B cell (primary cell): ENCODE results near the gene SPAG7. TPM values are rescaled to one million over a fixed set of nuclear protein-coding genes. Genes with fewer than 3 reads are reported as not detected.

Experiments
- ATAC-seq: fragments of 200-7000 bp; cut with Tn5 transposase; one replicate; pipeline ENCODE4 v1.10.0; 2021; ENCODE audit warnings: low read depth, mild to moderate bottlenecking, moderate number of reproducible peaks, moderate library complexity
- CTCF ChIA-PET: fragments of 350-600 bp; sonication (Branson Sonifier 250); formaldehyde crosslinking; loops from one replicate; lab custom pipeline; 2021; ENCODE audit warnings: antibody characterized with exemption, inconsistent platforms; lab: Charles Lee
- POLR2A ChIA-PET: fragments of 350-600 bp; sonication (Branson Sonifier 250); formaldehyde crosslinking; loops from one replicate; lab custom pipeline; 2021; ENCODE audit warnings: antibody characterized with exemption; lab: Charles Lee
- DNase-seq: peaks from one replicate; pipeline ENCODE4 v3.0.0; 2013
- H2AFZ ChIP-seq: 2 replicates; pipeline ENCODE4 v1.6.1; 2012; ENCODE audit warnings: mild to moderate bottlenecking, low read depth, low read length; ENCODE audit not compliant: insufficient read depth, poor library complexity, severe bottlenecking
- H3K27ac ChIP-seq, 2 donors: 1 replicate in 1 of 2; 2 replicates in 1 of 2; pipeline ENCODE4 v1.5.1; 2012 to 2013; ENCODE audit warnings: low read length in 2 of 2, mild to moderate bottlenecking in 2 of 2, moderate library complexity in 1 of 2
- H3K27me3 ChIP-seq, 4 experiments: fragments of 200-600 bp in 1 of 4; sonication (generic) in 1 of 4; replicated peaks in 1 of 4; 1 replicate in 2 of 4; 2 replicates in 2 of 4; pipeline versions ENCODE4 v1.6.1 to v1.7.0; 2013 to 2016; ENCODE audit warnings: low read length in 3 of 4, mild to moderate bottlenecking in 2 of 4, mixed read lengths in 1 of 4, moderate library complexity in 1 of 4; ENCODE audit not compliant: insufficient read depth in 4 of 4, control insufficient read depth in 3 of 4; ENCODE audit errors: control extremely low read depth in 1 of 4
- H3K36me3 ChIP-seq, 2 experiments: replicated peaks in 1 of 2; 1 replicate in 1 of 2; 2 replicates in 1 of 2; pipeline versions ENCODE4 v1.6.1 to v1.7.1; 2013; ENCODE audit warnings: low read length in 1 of 2; ENCODE audit not compliant: insufficient read depth in 2 of 2, control insufficient read depth in 1 of 2; ENCODE audit errors: control extremely low read depth in 1 of 2, extremely low read depth in 1 of 2
- H3K4me1 ChIP-seq, 2 donors: fragments of 200-600 bp in 1 of 2; sonication (generic) in 1 of 2; 1 replicate in 1 of 2; 2 replicates in 1 of 2; pipeline versions ENCODE4 v1.5.1 to v1.6.1; 2013 to 2017; ENCODE audit warnings: low read length in 2 of 2; ENCODE audit not compliant: control insufficient read depth in 2 of 2, insufficient read depth in 2 of 2
- H3K4me2 ChIP-seq: replicated peaks from 2 replicates; pipeline ENCODE3; 2012; ENCODE audit warnings: mild to moderate bottlenecking, low read depth, low read length; ENCODE audit not compliant: poor library complexity, severe bottlenecking
- H3K4me3 ChIP-seq, 5 experiments: fragments of 200-600 bp in 1 of 5; sonication (generic) in 1 of 5; 1 replicate in 3 of 5; 2 replicates in 2 of 5; pipeline versions ENCODE4 v1.5.1 to v1.7.0; 2011 to 2016; ENCODE audit warnings: low read length in 4 of 5, mild to moderate bottlenecking in 4 of 5, low read depth in 2 of 5, control low read depth in 1 of 5, moderate library complexity in 1 of 5; ENCODE audit not compliant: insufficient read depth in 1 of 5; ENCODE audit errors: control extremely low read depth in 1 of 5, extremely low read depth in 1 of 5
- H3K79me2 ChIP-seq: fragments of 200-600 bp; sonication (generic); one replicate; pipeline ENCODE4 v1.6.0; 2016; ENCODE audit warnings: low read length; ENCODE audit not compliant: control insufficient read depth, insufficient read depth
- H3K9ac ChIP-seq: fragments of 200-600 bp; sonication (generic); 2 replicates; pipeline ENCODE4 v1.6.1; 2017; ENCODE audit warnings: mild to moderate bottlenecking, low read length, moderate library complexity
- H3K9me3 ChIP-seq, 3 donors: one replicate each; pipeline versions ENCODE4 v1.6.1 to v1.7.1; 2013; ENCODE audit warnings: low read length in 2 of 3; ENCODE audit not compliant: control insufficient read depth in 2 of 3, insufficient read depth in 1 of 3; ENCODE audit errors: control extremely low read depth in 1 of 3
- H4K20me1 ChIP-seq: 2 replicates; pipeline ENCODE4 v1.6.0; 2012; ENCODE audit warnings: mild to moderate bottlenecking, low read length; ENCODE audit not compliant: insufficient read depth, control insufficient read depth, poor library complexity, severe bottlenecking
- H3K27ac Mint-ChIP-seq: one replicate; pipeline ENCODE4 v1.8.0; 2021; ENCODE audit warnings: mixed read lengths
- H3K27me3 Mint-ChIP-seq: one replicate; pipeline ENCODE4 v1.8.0; 2021; ENCODE audit warnings: mixed read lengths
- H3K4me1 Mint-ChIP-seq: one replicate; pipeline ENCODE4 v1.8.0; 2021; ENCODE audit warnings: mixed read lengths
- H3K4me3 Mint-ChIP-seq: one replicate; pipeline ENCODE4 v1.8.0; 2021; ENCODE audit warnings: mixed read lengths
- H3K9me3 Mint-ChIP-seq: one replicate; pipeline ENCODE4 v1.8.0; 2022; ENCODE audit warnings: mixed read lengths; ENCODE audit not compliant: insufficient read depth
- CTCF ChIP-seq: fragments of 200-600 bp; IDR thresholded peaks from one replicate; pipeline ENCODE4 v1.8.0; 2022; ENCODE audit warnings: antibody characterized with exemption, mild to moderate bottlenecking
- EZH2 ChIP-seq: IDR thresholded peaks from 2 replicates; pipeline ENCODE4 v1.6.1; 2012; ENCODE audit warnings: borderline replicate concordance, low read depth, mild to moderate bottlenecking, moderate library complexity, low read length; ENCODE audit not compliant: insufficient read depth, poor library complexity, severe bottlenecking
- WGBS: methylation state at CpG from one replicate; pipeline ENCODE4 v1.1.5; 2013; ENCODE audit warnings: missing lambda C conversion rate; ENCODE audit not compliant: insufficient coverage; 5-methylcytosine and 5-hydroxymethylcytosine counted together
- intact Hi-C: fragments of 100-400 bp; cut with micrococcal nuclease; formaldehyde crosslinking; loops from one replicate; pipeline ENCODE4 v1.10.0; 2022
- polyA plus RNA-seq: library from polyadenylated mRNA; depleted of rRNA; stranded (reverse); fragments of >200 nt; gene quantifications from 2 replicates; pipeline ENCODE4 v1.2.3, GENCODE V29; 2012
- small RNA-seq: library from RNA; depleted of rRNA; stranded (forward); fragments of <200 nt; gene quantifications from one replicate; pipeline ENCODE3, GENCODE V24; 2012; ENCODE audit warnings: low replicate concordance, low read depth; ENCODE audit not compliant: insufficient read length
- total RNA-seq, 2 donors: library from RNA; stranded (reverse); fragments of 120-200 nt in 1 of 2; gene quantifications; 1 replicate in 1 of 2; 2 replicates in 1 of 2; pipeline versions ENCODE4 v1.2.3 to v1.2.4, GENCODE V29; 2013 to 2022

SPAG7 gene
- total and polyA plus RNA-seq, 2 donors (not counting 1 experiment from before 2014, with no cell fraction given): 43.4 to 52.5 TPM

- DNase-seq (no peak), ATAC-seq (no peak)
- Histone ChIP-seq H3K4me3 (no peak overlapping the region), H3K9me3 (no peaks in the 10 kb centered on the region), H3K27ac (no peak overlapping the region), H3K36me3 (no peaks in the 10 kb centered on the region), H4K20me1 (no peaks in the 10 kb centered on the region), H3K79me2 (no peaks in the 10 kb centered on the region), H3K4me2 (no peak overlapping the region), H3K27me3 (peaks cover 0 to 5% (median 0%) of the 10 kb centered on the region in 4 experiments), H3K9ac (no peak overlapping the region), H3K4me1 (peaks cover under 1 to 5% of the 10 kb centered on the region in 2 donors), H2AFZ (no peak overlapping the region)
- Mint-ChIP-seq H3K4me3 (no peak overlapping the region), H3K9me3 (no peaks in the 10 kb centered on the region), H3K27me3 (peaks cover 5% of the 10 kb centered on the region), H3K4me1 (no peaks in the 10 kb centered on the region), H3K27ac (no peak overlapping the region)
- intact Hi-C loops: no loop called here
- TF ChIP-seq CTCF (no peak), EZH2 (no peak)
- CTCF ChIA-PET: interaction anchor here (0.8 to 1.1 kb wide), 2 partner anchors 11 to 66 kb away, joined by 3 to 5 read pairs; partner anchors contain the start of gene CHRNE
- WGBS: no CpG with 5 or more reads among the region's 1 CpG
- POLR2A ChIA-PET: interaction anchor here (0.6 kb wide), 1 partner anchor 112 kb away, joined by 3 read pairs; no protein-coding TSS in a partner anchor
Measured at GRCh38 chr17:4913994-4914393, 53.6 kb downstream of the SPAG7 start.

Small RNAs within 50 kb of the gene (small RNA-seq; reads per million reads assigned to genes)
- gene MIR6864 (not detected), gene MIR6865 (not detected)

Other genes starting within 250 kb of the SPAG7 start
- 25.5 and 30.7 TPM in 2 replicates for gene MED11, start 236.4 kb downstream of the SPAG7 start, total RNA-seq
- gene MED11, start 236.4 kb downstream of the SPAG7 start, polyA plus RNA-seq: 25.3 and 49.1 TPM in 2 replicates
- gene ZMYND15, start 228.0 kb downstream of the SPAG7 start, total RNA-seq: 2.1 and 2.5 TPM in 2 replicates
- gene ZMYND15, start 228.0 kb downstream of the SPAG7 start, polyA plus RNA-seq: 0.72 and 0.82 TPM in 2 replicates
- gene CXCL16, start 227.9 kb downstream of the SPAG7 start, total RNA-seq: 19.3 and 22.0 TPM in 2 replicates
- 10.9 and 13.8 TPM in 2 replicates for gene CXCL16, start 227.9 kb downstream of the SPAG7 start, polyA plus RNA-seq
- gene TM4SF5, start 195.9 kb downstream of the SPAG7 start, total RNA-seq: not detected in 2 replicates
- gene TM4SF5, start 195.9 kb downstream of the SPAG7 start, polyA plus RNA-seq: not detected in 2 replicates
- not detected in 2 replicates for gene VMO1, start 181.5 kb downstream of the SPAG7 start, total RNA-seq
- gene VMO1, start 181.5 kb downstream of the SPAG7 start, polyA plus RNA-seq: 0.57 TPM in 1 of 2 replicates, not detected in the other
- not detected in 2 replicates for gene GLTPD2, start 178.9 kb downstream of the SPAG7 start, total RNA-seq
- not detected in 2 replicates for gene GLTPD2, start 178.9 kb downstream of the SPAG7 start, polyA plus RNA-seq
- gene PSMB6, start 171.7 kb downstream of the SPAG7 start, total RNA-seq: 55.7 and 56.0 TPM in 2 replicates
- gene PSMB6, start 171.7 kb downstream of the SPAG7 start, polyA plus RNA-seq: 65.2 and 73.2 TPM in 2 replicates
- gene PLD2, start 160.7 kb downstream of the SPAG7 start, total RNA-seq: 69.2 and 72.1 TPM in 2 replicates
- gene PLD2, start 160.7 kb downstream of the SPAG7 start, polyA plus RNA-seq: 53.1 and 54.5 TPM in 2 replicates
- 108 and 109 TPM in 2 replicates for gene MINK1, start 134.5 kb downstream of the SPAG7 start, total RNA-seq
- 160 and 190 TPM in 2 replicates for gene MINK1, start 134.5 kb downstream of the SPAG7 start, polyA plus RNA-seq
- 2.5 and 3.9 TPM in 2 replicates for gene C17orf107, start 68.3 kb downstream of the SPAG7 start, total RNA-seq
- gene C17orf107, start 68.3 kb downstream of the SPAG7 start, polyA plus RNA-seq: 4.6 and 9.4 TPM in 2 replicates
- gene CHRNE, start 64.7 kb downstream of the SPAG7 start, total RNA-seq: 0.99 and 1.0 TPM in 2 replicates
- gene CHRNE, start 64.7 kb downstream of the SPAG7 start, polyA plus RNA-seq: 3.0 and 4.7 TPM in 2 replicates
- gene GP1BA, start 35.5 kb downstream of the SPAG7 start, total RNA-seq: not detected in 2 replicates
- gene GP1BA, start 35.5 kb downstream of the SPAG7 start, polyA plus RNA-seq: 0.06 and 0.07 TPM in 2 replicates
- 32.3 and 42.7 TPM in 2 replicates for gene SLC25A11, start 27.8 kb downstream of the SPAG7 start, total RNA-seq
- 26.1 and 44.4 TPM in 2 replicates for gene SLC25A11, start 27.8 kb downstream of the SPAG7 start, polyA plus RNA-seq
- gene RNF167, start 27.5 kb downstream of the SPAG7 start, total RNA-seq: 131 and 143 TPM in 2 replicates
- gene RNF167, start 27.5 kb downstream of the SPAG7 start, polyA plus RNA-seq: 114 and 186 TPM in 2 replicates
- gene PFN1, start 19.3 kb downstream of the SPAG7 start, total RNA-seq: 307 and 330 TPM in 2 replicates
- gene PFN1, start 19.3 kb downstream of the SPAG7 start, polyA plus RNA-seq: 609 and 618 TPM in 2 replicates
- gene ENO3, start 16.7 kb downstream of the SPAG7 start, total RNA-seq: 32.5 and 34.8 TPM in 2 replicates
- gene ENO3, start 16.7 kb downstream of the SPAG7 start, polyA plus RNA-seq: 35.4 and 50.1 TPM in 2 replicates
- gene CAMTA2, start 19.9 kb upstream of the SPAG7 start, total RNA-seq: 57.6 and 57.9 TPM in 2 replicates
- gene CAMTA2, start 19.9 kb upstream of the SPAG7 start, polyA plus RNA-seq: 37.1 and 48.3 TPM in 2 replicates
- 0.30 and 0.51 TPM in 2 replicates for gene INCA1, start 29.7 kb upstream of the SPAG7 start, total RNA-seq
- 0.45 and 0.60 TPM in 2 replicates for gene INCA1, start 29.7 kb upstream of the SPAG7 start, polyA plus RNA-seq
- gene KIF1C, start 30.1 kb upstream of the SPAG7 start, total RNA-seq: 29.6 and 41.5 TPM in 2 replicates
- gene KIF1C, start 30.1 kb upstream of the SPAG7 start, polyA plus RNA-seq: 2.9 and 5.7 TPM in 2 replicates
- not detected in 2 replicates for gene SLC52A1, start 67.6 kb upstream of the SPAG7 start, total RNA-seq
- gene SLC52A1, start 67.6 kb upstream of the SPAG7 start, polyA plus RNA-seq: not detected in 2 replicates
- gene ZFP3, start 110.7 kb upstream of the SPAG7 start, total RNA-seq: 15.8 and 16.2 TPM in 2 replicates
- 3.2 and 5.1 TPM in 2 replicates for gene ZFP3, start 110.7 kb upstream of the SPAG7 start, polyA plus RNA-seq
- 17.4 and 19.3 TPM in 2 replicates for gene ZNF232, start 144.1 kb upstream of the SPAG7 start, total RNA-seq
- 9.9 and 10.2 TPM in 2 replicates for gene ZNF232, start 144.1 kb upstream of the SPAG7 start, polyA plus RNA-seq
- gene USP6, start 148.2 kb upstream of the SPAG7 start, total RNA-seq: 0.47 and 0.61 TPM in 2 replicates
- gene USP6, start 148.2 kb upstream of the SPAG7 start, polyA plus RNA-seq: 0.14 and 0.36 TPM in 2 replicates
- 36.2 and 38.9 TPM in 2 replicates for gene ZNF594, start 224.1 kb upstream of the SPAG7 start, total RNA-seq
- 4.9 and 5.9 TPM in 2 replicates for gene ZNF594, start 224.1 kb upstream of the SPAG7 start, polyA plus RNA-seq